Omental fat pad (tissue), 4 donors: Measurements from ENCODE around the gene CHRNA1. TPM values are rescaled to one million over a fixed set of nuclear protein-coding genes. Genes with fewer than 3 reads are reported as not detected.

Experiments
- ATAC-seq: fragments of 150-250 bp; one replicate; pipeline ENCODE4 v1.9.1; 2016; ENCODE audit warnings: mild to moderate bottlenecking, moderate library complexity; ENCODE audit not compliant: low FRiP score
- DNase-seq: peaks from one replicate; pipeline ENCODE4 v3.0.0-alpha.2; 2019; ENCODE audit warnings: low spot score
- CTCF ChIP-seq, 3 donors: fragments of 450-650 bp; IDR thresholded peaks; one replicate each; pipeline ENCODE4 v1.5.1; 2016 to 2017; ENCODE audit warnings: antibody characterized with exemption in 3 of 3, mild to moderate bottlenecking in 3 of 3, moderate library complexity in 2 of 3
- total RNA-seq, 4 donors: library from RNA; depleted of rRNA; stranded (reverse); fragments of >200 nt; gene quantifications; one replicate each; pipeline ENCODE4 v1.1.0, GENCODE V29; 2016

Gene CHRNA1
- total RNA-seq, 4 donors from 2014 or later, result not detected

DNA sequence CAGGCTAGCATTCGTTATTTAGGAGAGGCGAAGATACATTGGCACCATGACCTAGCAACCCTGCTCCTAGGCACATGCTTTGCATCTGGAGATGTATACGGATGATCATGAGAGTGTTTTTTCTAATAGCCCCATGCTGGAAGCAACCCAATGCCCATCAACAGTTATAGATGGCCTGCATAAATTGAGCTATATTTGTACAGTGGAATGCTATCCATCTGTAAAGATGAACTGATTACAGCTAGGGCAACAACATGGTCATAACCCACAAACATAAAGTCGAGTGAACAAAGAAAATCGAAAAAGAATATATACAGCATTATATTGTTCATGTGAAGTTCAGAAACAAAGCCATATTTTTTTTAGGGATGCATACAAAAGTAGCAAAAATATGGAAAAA lies 20.6 kb upstream of the CHRNA1 start:
- no peak for ATAC-seq
- no peak for TF ChIP-seq CTCF (IDR thresholded peaks at IDR 0.05)

DNA sequence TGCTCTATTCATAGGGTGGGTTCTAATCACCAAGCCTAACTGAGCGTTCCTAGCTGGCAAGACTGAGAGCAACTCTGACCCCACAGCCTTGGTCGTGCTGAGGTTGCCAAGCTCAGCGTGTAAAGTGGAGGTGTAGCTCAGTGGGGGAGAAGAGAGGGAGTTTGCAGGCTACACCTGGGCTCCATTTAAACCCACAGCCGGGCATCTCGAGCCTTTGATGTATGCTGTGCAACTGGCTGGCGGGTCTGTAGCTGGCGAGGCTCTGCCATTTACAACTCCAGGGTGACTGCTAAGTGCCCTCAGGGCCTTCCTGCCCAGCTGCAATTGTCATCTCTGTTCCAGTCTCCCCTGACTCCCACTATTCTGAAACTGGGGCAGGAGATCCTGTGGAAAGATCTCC lies 20.0 kb upstream of the CHRNA1 start:
- ATAC-seq, result no peak
- no peak for DNase-seq
- no peak for TF ChIP-seq CTCF (IDR thresholded peaks at IDR 0.05)

More for the DNA sequence above, 20.6 kb upstream of the CHRNA1 start:
- no peak for DNase-seq

- ATAC-seq, result no peak
- no peak for TF ChIP-seq CTCF (IDR thresholded peaks at IDR 0.05)
- no peak for DNase-seq
Observed at GRCh38 chr2:174781996-174782395, 17.7 kb upstream of the CHRNA1 start.

DNA sequence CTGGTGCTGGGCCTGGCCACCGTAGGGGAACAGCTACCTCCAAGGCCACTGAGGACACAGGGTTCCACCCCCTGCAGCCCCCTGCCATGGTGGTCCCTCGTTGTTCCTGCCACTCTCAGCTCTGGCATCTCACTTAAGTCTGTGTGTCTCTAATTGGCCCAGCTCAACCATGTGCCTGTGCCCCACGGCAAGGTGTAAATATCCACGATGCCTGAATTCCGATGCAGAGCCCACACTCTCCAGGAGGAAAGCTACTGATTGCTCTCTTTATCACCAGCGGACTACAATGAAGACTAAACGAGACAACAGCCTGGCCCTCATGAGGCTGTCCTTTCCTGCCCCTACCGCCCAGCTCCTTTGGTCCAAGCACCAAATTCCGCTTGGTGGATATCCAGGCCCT lies 17.0 kb upstream of the CHRNA1 start:
- no peak for TF ChIP-seq CTCF (IDR thresholded peaks at IDR 0.05)
- no peak for ATAC-seq
- DNase-seq, result no peak

DNA sequence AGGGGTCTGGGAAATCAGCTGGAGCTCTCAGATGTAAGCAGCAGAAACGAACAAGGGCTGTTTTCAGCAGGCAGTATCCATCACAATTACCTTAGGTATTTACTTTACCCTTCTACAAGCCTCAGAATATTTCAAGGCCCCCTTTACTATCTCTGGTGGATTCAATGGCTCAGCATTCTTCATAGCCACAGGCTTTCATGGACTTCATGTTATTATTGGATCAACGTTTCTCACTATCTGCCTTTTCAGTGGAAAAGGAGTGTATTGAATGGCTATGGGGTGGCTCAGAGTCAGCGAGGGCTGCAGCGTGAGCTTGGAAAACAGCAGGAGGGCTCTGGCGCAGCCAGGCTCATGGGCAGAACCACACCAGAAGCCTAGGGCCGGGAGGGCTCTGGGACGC lies 16.6 kb upstream of the CHRNA1 start:
- no peak for ATAC-seq
- no peak for TF ChIP-seq CTCF (IDR thresholded peaks at IDR 0.05)
- no peak for DNase-seq

GRCh38 chr2:174780191-174780840 lies 16.0 kb upstream of the CHRNA1 start:
- no peak for ATAC-seq
- no peak for DNase-seq
- TF ChIP-seq CTCF (IDR thresholded peaks at IDR 0.05), result no peak

GRCh38 chr2:174779361-174779928 lies 15.2 kb upstream of the CHRNA1 start:
- ATAC-seq, result no peak

More at GRCh38 chr2:174779361-174779928, 15.2 kb upstream of the CHRNA1 start:
- no peak for DNase-seq
- TF ChIP-seq CTCF (IDR thresholded peaks at IDR 0.05), result no peak
